Breast epithelium (tissue), 3 donors: ENCODE results near the gene PRTFDC1.

Experiments used
- POLR2A ChIP-seq: fragments of 450-650 bp; IDR thresholded peaks from one replicate; pipeline ENCODE4 v1.6.1; 2016; ENCODE audit warnings: antibody characterized with exemption, mild to moderate bottlenecking, moderate library complexity
- TF ChIP-seq, protein P1 (sequence below), 3 donors: fragments of 450-650 bp; IDR thresholded peaks; one replicate each; pipeline ENCODE4 v1.5.1; 2016 to 2017; ENCODE audit warnings: antibody characterized with exemption in 3 of 3, mild to moderate bottlenecking in 3 of 3, moderate library complexity in 3 of 3

GRCh38 chr10:24915304-24915703 is 37.1 kb downstream of the PRTFDC1 start:
- TF ChIP-seq, protein P1, sequence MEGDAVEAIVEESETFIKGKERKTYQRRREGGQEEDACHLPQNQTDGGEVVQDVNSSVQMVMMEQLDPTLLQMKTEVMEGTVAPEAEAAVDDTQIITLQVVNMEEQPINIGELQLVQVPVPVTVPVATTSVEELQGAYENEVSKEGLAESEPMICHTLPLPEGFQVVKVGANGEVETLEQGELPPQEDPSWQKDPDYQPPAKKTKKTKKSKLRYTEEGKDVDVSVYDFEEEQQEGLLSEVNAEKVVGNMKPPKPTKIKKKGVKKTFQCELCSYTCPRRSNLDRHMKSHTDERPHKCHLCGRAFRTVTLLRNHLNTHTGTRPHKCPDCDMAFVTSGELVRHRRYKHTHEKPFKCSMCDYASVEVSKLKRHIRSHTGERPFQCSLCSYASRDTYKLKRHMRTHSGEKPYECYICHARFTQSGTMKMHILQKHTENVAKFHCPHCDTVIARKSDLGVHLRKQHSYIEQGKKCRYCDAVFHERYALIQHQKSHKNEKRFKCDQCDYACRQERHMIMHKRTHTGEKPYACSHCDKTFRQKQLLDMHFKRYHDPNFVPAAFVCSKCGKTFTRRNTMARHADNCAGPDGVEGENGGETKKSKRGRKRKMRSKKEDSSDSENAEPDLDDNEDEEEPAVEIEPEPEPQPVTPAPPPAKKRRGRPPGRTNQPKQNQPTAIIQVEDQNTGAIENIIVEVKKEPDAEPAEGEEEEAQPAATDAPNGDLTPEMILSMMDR (IDR thresholded peaks at IDR 0.05), result no peak
- TF ChIP-seq POLR2A, result no peak
